MM.1S (cell line): ENCODE data around the gene POLR2E.
A peak's percentile ranks its signal among the peaks of the same experiment; 100 is the strongest.

ENCODE experiments used
- DNase-seq: peaks from one replicate; pipeline ENCODE4 v3.0.0-alpha.2; 2015
- H2AFZ ChIP-seq: fragments of 300-600 bp; sonication (generic); 2 replicates; pipeline ENCODE4 v1.6.0; 2016; ENCODE audit warnings: antibody characterized with exemption, low read length
- H3F3A ChIP-seq: fragments of 300-600 bp; sonication (generic); 2 replicates; pipeline ENCODE4 v1.6.1; 2016; ENCODE audit warnings: mild to moderate bottlenecking, antibody characterized with exemption, low read length, moderate library complexity, mixed read lengths; ENCODE audit not compliant: insufficient read depth
- H3K27ac ChIP-seq: fragments of 300-600 bp; sonication (generic); 2 replicates; pipeline ENCODE4 v1.5.1; 2016; ENCODE audit warnings: mild to moderate bottlenecking, low read length
- H3K27me3 ChIP-seq: fragments of 300-600 bp; sonication (generic); replicated peaks from 2 replicates; pipeline ENCODE4 v1.6.0; 2016; ENCODE audit warnings: low read length; ENCODE audit not compliant: insufficient read depth
- H3K36me3 ChIP-seq: fragments of 300-600 bp; sonication (generic); replicated peaks from 2 replicates; pipeline ENCODE4 v1.6.1; 2016; ENCODE audit warnings: mild to moderate bottlenecking, low read length, mixed read lengths; ENCODE audit not compliant: insufficient read depth
- H3K4me1 ChIP-seq: fragments of 300-600 bp; sonication (generic); 2 replicates; pipeline ENCODE4 v1.6.1; 2016; ENCODE audit warnings: low read length, mixed read lengths
- H3K4me2 ChIP-seq: fragments of 300-600 bp; sonication (generic); 2 replicates; pipeline ENCODE4 v1.6.0; 2016; ENCODE audit warnings: low read depth, low read length
- H3K4me3 ChIP-seq: fragments of 300-600 bp; sonication (generic); 2 replicates; pipeline ENCODE4 v1.5.1; 2016; ENCODE audit warnings: low read length, mixed read lengths
- H3K79me2 ChIP-seq: fragments of 300-600 bp; sonication (generic); 2 replicates; pipeline ENCODE4 v1.6.1; 2016; ENCODE audit warnings: mixed run types, low read length, mixed read lengths
- H3K9ac ChIP-seq: fragments of 300-600 bp; sonication (generic); 2 replicates; pipeline ENCODE4 v1.6.1; 2016; ENCODE audit warnings: low read length, mixed read lengths
- H3K9me2 ChIP-seq: fragments of 300-600 bp; sonication (generic); replicated peaks from 2 replicates; pipeline ENCODE4 v1.6.1; 2016; ENCODE audit warnings: mild to moderate bottlenecking, low read length, mixed read lengths; ENCODE audit not compliant: insufficient read depth
- H3K9me3 ChIP-seq: fragments of 300-600 bp; sonication (generic); replicated peaks from 2 replicates; pipeline ENCODE4 v1.6.1; 2016; ENCODE audit warnings: mild to moderate bottlenecking, low read length, mixed read lengths; ENCODE audit not compliant: insufficient read depth
- H4K20me1 ChIP-seq: fragments of 300-600 bp; sonication (generic); 2 replicates; pipeline ENCODE4 v1.6.1; 2016; ENCODE audit warnings: mild to moderate bottlenecking, low read length, moderate library complexity, mixed read lengths; ENCODE audit not compliant: insufficient read depth
- CTCF ChIP-seq: fragments of 300-600 bp; sonication (generic); IDR thresholded peaks from 2 replicates; pipeline ENCODE4 v1.5.1; 2016; ENCODE audit warnings: antibody characterized with exemption, low read length, mixed read lengths
- EZH2 ChIP-seq: fragments of 300-600 bp; sonication (generic); optimal IDR thresholded peaks from 2 replicates; pipeline ENCODE3; 2017; ENCODE audit warnings: low read depth, mild to moderate bottlenecking, antibody characterized with exemption, low read length, mixed read lengths
- EZH2phosphoT487 ChIP-seq: fragments of 300-600 bp; sonication (generic); IDR thresholded peaks from 2 replicates; pipeline ENCODE4 v1.6.1; 2018; ENCODE audit warnings: antibody characterized with exemption, low read length

Gene POLR2E

DNA sequence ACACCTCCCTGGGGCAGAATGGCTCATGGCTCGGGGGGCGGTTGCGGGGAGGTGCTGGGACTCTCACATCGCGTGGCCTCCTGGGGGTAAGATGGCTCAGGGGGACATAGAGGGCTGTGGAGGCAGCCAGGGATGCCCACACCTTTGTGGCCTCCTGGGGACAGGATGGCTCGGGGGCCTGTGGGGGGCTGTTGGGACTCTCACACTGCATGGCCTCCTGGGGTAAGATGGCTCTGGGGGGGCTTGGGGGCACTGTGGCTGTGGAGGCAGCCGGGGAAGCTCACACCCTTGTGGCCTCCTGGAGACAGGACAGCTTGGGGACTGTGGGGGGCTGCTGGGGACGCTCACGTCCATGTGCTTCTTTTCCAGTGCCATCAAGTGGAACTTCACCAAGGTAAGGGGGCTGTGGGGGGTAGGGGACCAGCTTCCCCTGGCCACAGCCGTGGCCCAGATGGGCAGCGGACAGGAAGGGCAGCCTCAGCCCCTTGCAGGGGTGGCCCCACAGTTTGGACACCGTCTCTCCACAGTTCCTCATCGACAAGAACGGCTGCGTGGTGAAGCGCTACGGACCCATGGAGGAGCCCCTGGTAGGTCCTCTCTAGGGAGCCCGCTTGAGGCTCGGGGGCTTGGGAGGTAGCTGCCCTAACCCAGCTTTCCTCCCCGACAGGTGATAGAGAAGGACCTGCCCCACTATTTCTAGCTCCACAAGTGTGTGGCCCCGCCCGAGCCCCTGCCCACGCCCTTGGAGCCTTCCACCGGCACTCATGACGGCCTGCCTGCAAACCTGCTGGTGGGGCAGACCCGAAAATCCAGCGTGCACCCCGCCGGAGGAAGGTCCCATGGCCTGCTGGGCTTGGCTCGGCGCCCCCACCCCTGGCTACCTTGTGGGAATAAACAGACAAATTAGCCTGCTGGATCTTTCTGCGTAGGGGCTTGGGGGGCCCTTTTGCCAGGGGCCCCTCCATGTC lies 11.0 kb upstream of the POLR2E start:
- no peaks in the 10 kb centered on the region for H3K9me2 ChIP-seq
- H3K9me3 ChIP-seq, result no peaks in the 10 kb centered on the region
- H3K36me3 ChIP-seq, result no peaks in the 10 kb centered on the region
- H3K4me2 ChIP-seq, result no peak overlapping the region
- H4K20me1 ChIP-seq, result no peaks in the 10 kb centered on the region
- H3K4me3 ChIP-seq, result no peak overlapping the region
- TF ChIP-seq CTCF (no peak), EZH2 (no peak), EZH2phosphoT487 (no peak)
- no peaks in the 10 kb centered on the region for H3K27me3 ChIP-seq
- peaks cover 22% of the 10 kb centered on the region for H3K79me2 ChIP-seq
- no peak overlapping the region for H2AFZ ChIP-seq
- H3K9ac ChIP-seq, result no peak overlapping the region
- H3K4me1 ChIP-seq, result peaks cover 3% of the 10 kb centered on the region; the same call in 1 of the 2 replicates
- no peak for DNase-seq
- H3K27ac ChIP-seq, result no peak overlapping the region
- peaks cover 7% of the 10 kb centered on the region; the same call in 1 of the 2 replicates for H3F3A ChIP-seq

GRCh38 chr19:1105008-1105872 lies 10.1 kb upstream of the POLR2E start:
- Histone ChIP-seq H3K9ac (peak overlapping the region; percentile 82), H3K27me3 (no peaks in the 10 kb centered on the region), H3K9me2 (no peaks in the 10 kb centered on the region), H3F3A (peaks cover 7% of the 10 kb centered on the region; the same call in 1 of the 2 replicates), H3K36me3 (no peaks in the 10 kb centered on the region), H3K4me2 (peak overlapping the region; percentile 91), H3K79me2 (peaks cover 22% of the 10 kb centered on the region), H3K27ac (peak overlapping the region; percentile 43; the same call in 1 of the 2 replicates), H3K4me3 (peak overlapping the region; percentile 99), H3K9me3 (no peaks in the 10 kb centered on the region), H2AFZ (peak overlapping the region; percentile 49; the same call in 1 of the 2 replicates), H3K4me1 (peaks cover 3% of the 10 kb centered on the region; the same call in 1 of the 2 replicates), H4K20me1 (no peaks in the 10 kb centered on the region)
- no peak for DNase-seq
- no peak for TF ChIP-seq EZH2phosphoT487
- no peak for TF ChIP-seq EZH2
- TF ChIP-seq CTCF, result no peak

- H2AFZ ChIP-seq, result peak overlapping the region; percentile 76
- peak; percentile 88 for DNase-seq
- peak overlapping the region; percentile 91 for H3K27ac ChIP-seq
- H3K36me3 ChIP-seq, result no peaks in the 10 kb centered on the region
- peaks cover 3% of the 10 kb centered on the region; the same call in 1 of the 2 replicates for H3K4me1 ChIP-seq
- TF ChIP-seq CTCF (no peak), EZH2phosphoT487 (no peak), EZH2 (no peak)
- no peaks in the 10 kb centered on the region for H4K20me1 ChIP-seq
- peak overlapping the region; percentile 94 for H3K9ac ChIP-seq
- peaks cover 22% of the 10 kb centered on the region for H3K79me2 ChIP-seq
- no peaks in the 10 kb centered on the region for H3K27me3 ChIP-seq
- peaks cover 7% of the 10 kb centered on the region; the same call in 1 of the 2 replicates for H3F3A ChIP-seq
- H3K9me3 ChIP-seq, result no peaks in the 10 kb centered on the region
- peak overlapping the region; percentile 99 for H3K4me3 ChIP-seq
- no peaks in the 10 kb centered on the region for H3K9me2 ChIP-seq
- H3K4me2 ChIP-seq, result peak overlapping the region; percentile 95
Observed at GRCh38 chr19:1104311-1105007, 9.3 kb upstream of the POLR2E start.
